Measurements from ENCODE around the gene FAM229A. TPM values are rescaled to one million over a fixed set of nuclear protein-coding genes. Genes with fewer than 3 reads are reported as not detected.

The FAM229A gene
- total RNA-seq, 1 donor from 2014 or later = 2.3 TPM

DNA sequence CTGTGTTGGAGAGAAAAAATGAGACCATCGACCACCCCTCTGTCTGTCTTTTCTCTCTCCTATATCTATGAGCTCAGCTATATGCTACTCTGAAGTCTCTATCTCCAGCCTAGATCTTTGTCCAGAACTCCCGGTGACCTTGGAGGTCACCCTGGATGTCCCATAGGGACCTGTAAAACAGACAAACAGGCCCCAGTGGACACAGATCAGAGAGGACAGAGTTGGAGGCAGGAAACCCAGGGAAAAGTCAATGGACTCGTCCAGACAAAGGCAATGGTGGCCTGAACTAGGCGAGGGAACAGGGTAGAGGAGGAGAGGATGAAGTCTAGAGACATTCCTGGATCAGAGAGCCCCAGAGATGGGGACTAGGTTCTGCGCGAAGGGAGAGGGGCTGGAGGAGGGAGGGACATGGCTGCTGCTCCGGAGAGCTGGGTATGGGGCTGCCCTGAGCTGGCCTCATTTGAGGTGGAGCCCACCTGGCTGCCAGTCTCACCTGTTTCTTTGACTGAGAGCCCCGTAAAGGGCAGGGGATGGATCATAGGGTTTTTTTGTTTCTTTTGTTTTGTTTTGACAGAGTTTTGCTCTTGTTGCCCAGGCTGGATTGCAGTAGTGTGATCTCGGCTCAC is 15.6 kb downstream of the FAM229A start:
- no peak for ATAC-seq

DNA sequence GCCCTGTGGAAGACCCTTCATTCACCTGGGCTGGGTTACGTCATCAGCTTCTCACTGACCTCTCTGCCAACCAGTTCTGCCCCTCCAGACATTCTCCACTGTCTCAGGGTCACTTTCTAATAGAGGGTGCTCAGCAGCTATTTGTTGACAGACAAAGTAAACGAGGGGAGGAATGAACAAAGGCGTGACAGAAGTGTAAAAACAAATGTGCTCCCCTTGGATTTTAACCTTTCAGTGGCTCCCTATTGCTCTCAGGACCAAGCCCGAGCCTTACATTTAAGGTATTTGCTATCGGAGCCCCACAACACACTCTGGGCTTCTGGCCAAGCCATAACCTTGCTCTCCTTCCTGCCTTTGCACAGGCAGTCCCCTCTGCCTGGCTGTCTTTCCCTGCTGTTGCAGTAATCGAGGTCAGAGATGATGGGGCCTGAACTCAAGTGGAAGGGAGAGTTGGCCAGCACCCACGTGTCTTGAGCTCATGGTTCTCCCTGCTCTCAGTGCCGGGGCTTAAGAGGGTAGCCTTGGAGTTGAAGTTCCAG is 16.9 kb downstream of the FAM229A start:
- no peak for ATAC-seq

GRCh38 chr1:32342704-32343103 is 19.6 kb downstream of the FAM229A start:
- no peak for ATAC-seq

DNA sequence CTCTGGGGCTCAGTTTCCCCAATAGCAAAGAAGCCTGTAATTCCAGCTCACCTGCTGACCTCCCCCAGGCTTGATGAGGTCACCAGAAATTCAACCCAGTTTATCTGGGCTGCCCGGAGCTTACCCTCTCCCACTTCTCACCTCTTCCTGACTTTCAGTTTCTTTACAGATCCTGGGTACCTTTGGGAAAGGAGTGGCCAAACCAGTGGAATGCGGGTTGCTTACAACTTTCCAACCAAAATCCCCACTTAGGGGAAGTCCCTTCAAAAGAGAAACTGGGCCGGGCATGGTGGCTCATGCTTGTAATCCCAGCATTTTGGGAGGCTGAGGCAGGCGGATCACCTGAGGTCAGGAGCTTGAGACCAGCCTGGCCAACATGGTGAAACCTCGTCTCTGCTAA is 20.3 kb downstream of the FAM229A start:
- ATAC-seq = peak; percentile 22

- no peak for ATAC-seq
These were observed 21.0 kb downstream of the FAM229A start for GRCh38 chr1:32341186-32341757.

GRCh38 chr1:32339363-32339978 is 22.8 kb downstream of the FAM229A start:
- peak; percentile 27 for ATAC-seq

DNA sequence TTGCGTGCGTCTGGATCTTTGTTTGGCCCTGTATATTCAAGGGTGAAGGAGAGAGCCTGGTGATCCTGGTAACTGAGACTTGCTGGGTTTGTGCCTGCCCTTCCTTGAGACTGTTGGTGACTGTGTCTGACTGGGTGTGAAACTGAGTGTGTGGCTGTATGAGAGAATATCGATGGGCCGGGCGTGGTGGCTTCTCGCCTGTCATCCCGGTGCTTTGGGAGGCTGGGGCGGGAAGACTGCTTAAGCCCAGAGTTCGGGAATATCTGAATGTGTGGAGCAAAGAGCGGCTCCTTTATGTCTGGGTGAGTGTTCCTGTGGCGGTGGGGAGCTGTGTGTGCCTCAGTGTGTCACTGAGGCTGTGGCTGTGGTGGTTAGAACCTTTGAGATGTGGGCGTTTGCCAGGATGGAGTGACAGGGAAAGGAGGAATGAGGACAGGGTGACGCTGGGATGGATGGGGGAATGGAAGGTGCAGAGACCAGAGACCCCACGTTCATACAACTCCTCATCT is 23.6 kb downstream of the FAM229A start:
- no peak for ATAC-seq

GRCh38 chr1:32337855-32338636 is 24.2 kb downstream of the FAM229A start:
- ATAC-seq = no peak

DNA sequence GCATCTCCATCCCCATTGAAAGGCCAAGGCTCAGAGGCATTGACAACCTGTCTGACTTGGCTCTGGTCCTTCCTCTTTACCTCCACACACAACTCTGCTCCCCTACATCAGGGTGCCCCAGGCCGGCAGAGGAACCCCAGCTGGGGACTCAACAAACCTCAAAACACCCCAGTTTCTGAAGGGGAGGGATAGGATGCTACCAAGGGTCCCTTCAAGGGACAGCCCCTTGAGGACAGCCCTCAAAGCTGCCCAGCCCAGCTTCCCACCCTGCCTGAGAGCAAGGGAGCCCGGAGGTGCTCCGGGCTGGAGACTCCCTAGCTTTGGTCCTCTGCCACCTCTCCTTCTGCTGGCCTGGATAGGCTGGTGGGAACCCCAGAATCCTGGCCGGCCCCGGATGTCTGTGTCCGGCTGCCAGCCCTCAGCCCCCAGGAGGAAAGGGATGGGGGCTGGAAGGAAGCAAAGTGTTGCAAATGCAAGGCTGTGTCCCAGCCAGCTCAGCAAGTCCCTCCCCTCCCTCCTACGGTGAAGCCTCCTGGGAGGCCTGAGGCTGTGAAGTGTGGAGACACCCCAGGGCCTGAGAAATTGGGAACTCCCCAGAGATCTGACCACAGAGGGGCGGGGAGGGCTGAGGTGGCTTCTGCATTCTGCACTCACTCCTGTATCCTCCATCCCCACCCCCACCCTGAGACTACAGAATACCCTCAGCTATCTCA is 25.2 kb downstream of the FAM229A start:
- ATAC-seq = peak; percentile 7

DNA sequence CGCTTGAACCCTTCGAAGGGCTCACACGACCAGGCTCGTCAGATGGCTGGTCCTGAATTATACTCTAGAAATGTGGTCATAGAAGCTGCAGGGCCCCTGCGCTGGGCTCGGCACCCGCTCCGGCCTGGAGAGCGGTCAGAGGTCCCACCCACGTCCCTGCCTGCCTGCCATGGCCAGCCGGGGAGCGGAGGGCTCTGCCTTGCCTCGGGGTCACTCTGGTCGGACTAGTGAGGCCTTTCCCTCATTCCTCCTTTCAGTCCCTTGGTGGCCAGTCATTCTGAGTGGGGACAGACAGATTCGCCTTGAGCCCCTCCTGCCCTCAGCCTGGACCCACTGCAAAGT is 25.7 kb downstream of the FAM229A start:
- no peak for ATAC-seq

DNA sequence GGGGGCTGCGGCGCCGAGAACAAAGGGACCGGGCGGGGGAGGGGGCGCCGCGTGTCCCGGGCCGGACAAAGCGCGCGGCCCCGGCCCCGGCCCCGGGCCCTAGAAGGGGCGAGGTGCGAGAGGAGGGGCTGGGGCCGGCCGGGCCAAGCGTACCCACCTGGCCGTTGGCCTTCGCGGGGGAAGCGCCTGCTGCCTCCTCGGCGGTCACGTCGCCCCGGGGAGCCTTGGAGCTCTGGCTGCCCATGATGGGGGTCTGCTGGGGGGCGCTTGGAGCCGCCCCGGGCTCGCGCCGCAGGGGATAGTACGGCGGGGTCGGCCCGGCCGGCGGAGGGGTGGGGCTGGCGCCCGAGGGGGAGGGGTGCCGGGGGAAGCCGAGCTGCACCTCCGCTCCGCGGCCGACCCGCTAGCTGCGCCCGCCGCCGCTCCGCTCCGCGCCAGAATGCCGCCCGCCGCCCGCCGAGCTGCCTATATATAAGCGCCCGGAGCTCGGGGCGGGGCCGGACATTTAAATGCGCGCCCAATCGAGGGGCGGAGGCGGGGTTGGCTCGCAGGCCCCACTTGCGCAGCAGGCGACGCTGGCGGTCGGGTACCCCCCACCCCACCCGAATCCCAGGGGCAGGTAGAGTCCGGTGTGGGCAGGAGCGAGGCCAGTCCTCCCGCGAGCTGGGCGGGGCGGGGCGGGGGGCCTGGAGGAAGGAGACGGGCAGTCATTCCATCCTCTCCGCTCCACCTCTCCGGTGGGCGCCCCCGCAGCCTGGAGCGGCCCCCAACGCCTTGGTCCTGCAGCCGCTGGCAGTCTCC is 26.3 kb downstream of the FAM229A start, which contains the start of gene MARCKSL1:
TSS of gene MARCKSL1 (minus strand) at position 444 of the 801 bp plus-strand sequence. CDS start at position 244, 200 bp downstream.
- peak; percentile 55 for ATAC-seq

DNA sequence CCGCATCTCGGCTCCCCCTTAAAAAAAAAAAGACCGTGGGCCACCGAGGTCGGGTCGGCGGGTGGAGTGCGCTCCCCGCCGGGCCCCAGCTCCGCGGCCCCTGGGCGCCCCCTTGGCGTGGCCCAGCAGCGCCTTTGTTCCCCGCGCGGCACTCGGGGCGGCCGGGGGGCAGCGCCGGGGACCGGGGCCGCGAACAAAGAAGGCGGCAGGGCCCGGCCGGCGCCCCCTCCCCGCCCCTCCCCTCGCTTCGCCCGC is 26.8 kb downstream of the FAM229A start:
- ATAC-seq = peak; percentile 2

- peak; percentile 29 for ATAC-seq
These were observed 27.3 kb downstream of the FAM229A start for GRCh38 chr1:32334864-32335534.

DNA sequence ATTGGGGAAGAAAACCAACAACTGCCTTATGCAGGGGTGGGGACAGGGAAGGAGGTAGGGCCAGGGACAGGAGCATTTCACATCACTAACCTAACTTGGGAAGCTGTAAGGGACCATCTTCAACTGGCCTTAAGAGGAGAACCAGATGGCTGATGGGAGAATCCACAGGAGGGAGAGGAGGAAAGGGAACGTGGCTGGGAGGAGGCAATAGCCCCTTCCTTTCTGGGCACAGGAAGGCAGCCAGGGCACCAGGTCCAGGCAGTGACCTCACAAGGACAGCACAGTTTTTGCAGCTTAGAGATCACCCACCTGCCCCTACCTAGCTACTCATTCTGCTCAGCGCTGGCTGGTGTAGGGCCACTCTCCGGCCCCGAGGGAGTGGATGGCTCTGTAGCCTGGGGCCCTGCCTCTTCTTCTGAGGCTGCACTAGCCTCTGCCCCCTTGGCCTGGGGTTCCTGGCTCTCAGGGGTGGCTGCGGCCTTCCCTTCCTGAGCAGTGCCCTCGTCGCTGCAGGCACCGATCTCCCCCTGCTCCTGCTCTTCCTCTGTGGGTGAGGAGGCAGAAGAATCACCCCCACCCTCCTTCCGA is 27.9 kb downstream of the FAM229A start:
- no peak for ATAC-seq

DNA sequence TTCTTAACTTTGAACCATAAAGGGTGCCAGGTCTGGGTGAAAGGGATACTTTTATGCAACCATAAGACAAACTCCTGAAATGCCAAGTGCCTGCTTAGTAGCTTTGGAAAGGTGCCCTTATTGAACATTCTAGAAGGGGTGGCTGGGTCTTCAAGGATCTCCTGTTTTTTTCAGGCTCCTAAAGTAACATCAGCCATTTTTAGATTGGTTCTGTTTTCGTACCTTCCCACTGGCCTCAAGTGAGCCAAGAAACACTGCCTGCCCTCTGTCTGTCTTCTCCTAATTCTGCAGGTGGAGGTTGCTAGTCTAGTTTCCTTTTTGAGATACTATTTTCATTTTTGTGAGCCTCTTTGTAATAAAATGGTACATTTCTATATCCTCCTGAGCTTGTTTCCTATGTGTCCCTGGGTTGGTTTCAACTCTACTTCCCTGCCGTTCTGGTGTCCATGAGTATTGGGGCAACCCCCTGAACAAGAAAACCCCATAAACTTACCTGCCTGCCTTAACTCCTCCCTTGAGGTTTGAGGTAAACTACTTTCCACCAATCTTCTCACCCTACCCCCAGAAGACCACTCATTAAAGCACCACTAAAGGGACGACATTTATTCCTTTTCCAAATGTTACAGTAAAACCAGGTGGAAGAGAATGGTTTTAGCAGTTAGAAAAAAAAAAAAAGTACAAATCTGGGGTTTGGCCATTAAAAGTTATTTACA is 28.9 kb downstream of the FAM229A start:
- no peak for ATAC-seq

GRCh38 chr1:32332290-32333079 is 29.8 kb downstream of the FAM229A start:
- peak; percentile 22 for ATAC-seq

DNA sequence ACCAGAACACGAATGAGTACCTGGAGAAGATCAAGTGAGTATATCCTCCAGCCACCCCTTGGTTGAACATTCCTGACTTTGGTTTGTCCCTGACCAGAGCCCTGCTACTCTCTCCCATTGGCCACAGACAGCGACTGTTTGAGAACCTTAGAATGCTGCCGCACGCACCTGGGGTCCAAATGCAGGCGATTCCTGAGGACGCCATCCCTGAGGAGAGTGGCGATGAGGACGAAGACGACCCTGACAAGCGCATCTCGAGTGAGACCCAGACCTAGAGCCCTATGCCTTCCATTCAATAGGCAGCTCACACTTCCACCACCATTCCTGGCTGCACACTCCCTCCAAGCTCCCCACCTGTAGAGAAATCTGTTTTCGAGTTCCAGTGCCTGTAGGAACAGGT is 30.7 kb downstream of the FAM229A start:
- ATAC-seq = no peak

DNA sequence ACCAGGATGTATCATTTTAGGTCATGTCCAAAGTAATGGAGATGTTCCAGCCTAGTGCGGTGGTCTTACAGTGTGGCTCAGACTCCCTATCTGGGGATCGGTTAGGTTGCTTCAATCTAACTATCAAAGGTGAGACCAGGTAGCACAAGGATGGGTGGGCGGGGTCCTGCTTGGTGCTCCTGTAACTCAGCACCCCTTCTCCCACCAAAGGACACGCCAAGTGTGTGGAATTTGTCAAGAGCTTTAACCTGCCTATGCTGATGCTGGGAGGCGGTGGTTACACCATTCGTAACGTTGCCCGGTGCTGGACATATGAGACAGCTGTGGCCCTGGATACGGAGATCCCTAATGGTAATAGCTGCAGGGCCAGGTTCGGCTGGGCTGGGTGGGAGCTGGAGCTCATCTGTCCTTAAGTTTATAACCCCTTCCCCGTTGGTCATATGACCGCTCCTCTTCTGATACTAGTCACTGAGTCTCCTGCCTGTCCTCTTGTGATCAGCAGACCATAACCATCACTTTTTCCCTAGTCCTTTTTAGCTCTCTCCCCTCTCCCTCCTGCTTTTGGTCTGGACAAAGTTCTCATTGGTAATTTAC is 31.6 kb downstream of the FAM229A start:
- no peak for ATAC-seq

All from esophagus mucosa (tissue), 1 donor.